IMR-90 (cell line): ENCODE measurements around the gene SLC17A9. TPM values are rescaled to one million over a fixed set of nuclear protein-coding genes. Genes with fewer than 3 reads are reported as not detected.

Experiments
- ATAC-seq: fragments of 200-7000 bp; cut with Tn5 transposase; 2 replicates; pipeline ENCODE4 v1.9.1; 2020; ENCODE audit warnings: low read depth, mild to moderate bottlenecking, moderate library complexity
- BruUV-seq: library from RNA; stranded (reverse); fragments of 400-500 nt; replicated peaks from 2 replicates; lab custom pipeline; 2021; lab: Mats Ljungman, UMichigan
- CTCF ChIA-PET: fragments of 300-600 bp; formaldehyde crosslinking; extraction: SDS; loops from one replicate; lab custom pipeline; 2021; ENCODE audit warnings: antibody characterized with exemption; lab: Yijun Ruan, JAX
- POLR2A ChIA-PET: fragments of 300-600 bp; sonication (Branson Sonifier 250); formaldehyde crosslinking; loops from one replicate; lab custom pipeline; 2022; ENCODE audit warnings: antibody characterized with exemption; ENCODE audit not compliant: unreplicated experiment; lab: Charles Lee
- DNase-seq: peaks from one replicate; pipeline ENCODE4 v3.0.0; 2013
- H2AFZ ChIP-seq: replicated peaks from 2 replicates; pipeline ENCODE3; 2013; ENCODE audit warnings: low read length, mild to moderate bottlenecking; ENCODE audit not compliant: poor library complexity
- H2AK5ac ChIP-seq: 2 replicates; pipeline ENCODE4 v1.6.1; 2013; ENCODE audit warnings: low read depth, low read length, inconsistent platforms
- H2AK9ac ChIP-seq: replicated peaks from 2 replicates; pipeline ENCODE3; 2013; ENCODE audit warnings: mild to moderate bottlenecking, low read depth, low read length, moderate library complexity; ENCODE audit not compliant: poor library complexity
- H2BK120ac ChIP-seq: 2 replicates; pipeline ENCODE4 v1.6.1; 2013; ENCODE audit warnings: low read depth, low read length, inconsistent platforms
- H2BK15ac ChIP-seq: 3 replicates; pipeline ENCODE4 v1.6.1; 2013; ENCODE audit warnings: low read depth, low read length, inconsistent platforms
- H2BK20ac ChIP-seq: 2 replicates; pipeline ENCODE4 v1.6.1; 2013; ENCODE audit warnings: low read depth, mild to moderate bottlenecking, inconsistent platforms, low read length, moderate library complexity
- H2BK5ac ChIP-seq: 2 replicates; pipeline ENCODE4 v1.6.1; 2013; ENCODE audit warnings: mild to moderate bottlenecking, low read depth, low read length, inconsistent platforms; ENCODE audit not compliant: poor library complexity, severe bottlenecking
- H3K14ac ChIP-seq: replicated peaks from 2 replicates; pipeline ENCODE4 v1.6.1; 2013; ENCODE audit warnings: low read depth, low read length, inconsistent platforms
- H3K18ac ChIP-seq: 2 replicates; pipeline ENCODE4 v1.6.1; 2013; ENCODE audit warnings: low read depth, low read length, control low read depth
- H3K23ac ChIP-seq: 2 replicates; pipeline ENCODE4 v1.6.1; 2013; ENCODE audit warnings: low read depth, low read length, inconsistent platforms
- H3K27ac ChIP-seq: 2 replicates; pipeline ENCODE4 v1.5.1; 2013; ENCODE audit warnings: mild to moderate bottlenecking, control low read depth, low read length; ENCODE audit not compliant: insufficient read depth
- H3K27me3 ChIP-seq: 2 replicates; pipeline ENCODE4 v1.6.1; 2013; ENCODE audit warnings: low read length; ENCODE audit not compliant: control insufficient read depth, insufficient read depth
- H3K36me3 ChIP-seq: 2 replicates; pipeline ENCODE4 v1.6.1; 2013; ENCODE audit warnings: low read length, mixed read lengths; ENCODE audit not compliant: control insufficient read depth, insufficient read depth
- H3K4ac ChIP-seq: 2 replicates; pipeline ENCODE4 v1.6.1; 2013; ENCODE audit warnings: low read depth, low read length, inconsistent platforms
- H3K4me1 ChIP-seq: 2 replicates; pipeline ENCODE4 v1.6.1; 2013; ENCODE audit warnings: low read length, mixed read lengths; ENCODE audit not compliant: control insufficient read depth, insufficient read depth
- H3K4me2 ChIP-seq: 2 replicates; pipeline ENCODE4 v1.6.1; 2013; ENCODE audit warnings: low read depth, mild to moderate bottlenecking, control low read depth, low read length, moderate library complexity
- H3K4me3 ChIP-seq: 2 replicates; pipeline ENCODE4 v1.5.1; 2013; ENCODE audit warnings: low read depth, mild to moderate bottlenecking, control low read depth, low read length, moderate library complexity; ENCODE audit not compliant: insufficient read depth
- H3K56ac ChIP-seq: 2 replicates; pipeline ENCODE4 v1.6.1; 2013; ENCODE audit warnings: low read length, inconsistent platforms; ENCODE audit not compliant: insufficient read depth; ENCODE audit errors: extremely low read depth
- H3K79me1 ChIP-seq, 2 experiments: 2 replicates each; pipeline ENCODE4 v1.6.1; 2013; ENCODE audit warnings: low read length in 2 of 2, inconsistent platforms in 1 of 2, low read depth in 1 of 2
- H3K9ac ChIP-seq: 2 replicates; pipeline ENCODE4 v1.6.1; 2013; ENCODE audit warnings: low read depth, low read length, control low read depth
- H3K9me1 ChIP-seq: 2 replicates; pipeline ENCODE4 v1.6.1; 2013; ENCODE audit warnings: low read length, inconsistent platforms; ENCODE audit not compliant: insufficient read depth
- H3K9me3 ChIP-seq: 2 replicates; pipeline ENCODE4 v1.6.1; 2013; ENCODE audit warnings: low read length; ENCODE audit not compliant: control insufficient read depth, insufficient read depth
- H4K20me1 ChIP-seq: 2 replicates; pipeline ENCODE4 v1.6.1; 2013; ENCODE audit warnings: low read length, inconsistent platforms; ENCODE audit not compliant: insufficient read depth
- H4K5ac ChIP-seq: 2 replicates; pipeline ENCODE4 v1.6.1; 2013; ENCODE audit warnings: mild to moderate bottlenecking, low read depth, low read length, control low read depth
- H4K8ac ChIP-seq, 2 experiments: 2 replicates each; pipeline ENCODE4 v1.6.1; 2013; ENCODE audit warnings: low read depth in 2 of 2, low read length in 2 of 2, control low read depth in 1 of 2, inconsistent platforms in 1 of 2
- H4K91ac ChIP-seq: 2 replicates; pipeline ENCODE4 v1.6.1; 2013; ENCODE audit warnings: low read depth, low read length, inconsistent platforms; ENCODE audit not compliant: insufficient read depth
- BHLHE40 ChIP-seq: fragments of 150-350 bp; IDR thresholded peaks from 2 replicates; pipeline ENCODE4 v1.6.1; 2016; ENCODE audit warnings: mild to moderate bottlenecking, low read depth, low read length
- CEBPB ChIP-seq: IDR thresholded peaks from 2 replicates; pipeline ENCODE4 v1.6.1; 2012; ENCODE audit warnings: low read depth, low read length, improper control_type of control experiment
- CHD1 ChIP-seq: IDR thresholded peaks from 2 replicates; pipeline ENCODE4 v1.6.1; 2012; ENCODE audit warnings: low read depth, low read length, improper control_type of control experiment
- FOS ChIP-seq: fragments of 150-350 bp; IDR thresholded peaks from 2 replicates; pipeline ENCODE4 v1.6.1; 2016; ENCODE audit warnings: low read depth, low read length
- MAFK ChIP-seq: IDR thresholded peaks from 2 replicates; pipeline ENCODE4 v1.6.1; 2012; ENCODE audit warnings: low read depth, low read length, improper control_type of control experiment
- MAZ ChIP-seq: IDR thresholded peaks from 2 replicates; pipeline ENCODE4 v1.6.1; 2012; ENCODE audit warnings: low read depth, mild to moderate bottlenecking, low read length, improper control_type of control experiment, moderate library complexity, borderline replicate concordance
- MXI1 ChIP-seq: IDR thresholded peaks from 2 replicates; pipeline ENCODE4 v1.6.1; 2012; ENCODE audit warnings: low read depth, mild to moderate bottlenecking, low read length, moderate library complexity, borderline replicate concordance
- NFE2L2 ChIP-seq: fragments of 150-350 bp; IDR thresholded peaks from 2 replicates; pipeline ENCODE4 v1.6.1; 2016; ENCODE audit warnings: low read depth, mild to moderate bottlenecking, low read length
- POLR2A ChIP-seq: IDR thresholded peaks from 2 replicates; pipeline ENCODE4 v1.6.1; 2012; ENCODE audit warnings: mild to moderate bottlenecking, low read depth, low read length
- RAD21 ChIP-seq: IDR thresholded peaks from 2 replicates; pipeline ENCODE4 v1.6.1; 2012; ENCODE audit warnings: low read length, improper control_type of control experiment
- RCOR1 ChIP-seq: IDR thresholded peaks from 2 replicates; pipeline ENCODE4 v1.6.1; 2012; ENCODE audit warnings: mild to moderate bottlenecking, low read length, improper control_type of control experiment; ENCODE audit not compliant: insufficient replicate concordance
- RFX5 ChIP-seq: IDR thresholded peaks from 2 replicates; pipeline ENCODE4 v1.8.0; 2012; ENCODE audit warnings: low read depth, mild to moderate bottlenecking, low read length, moderate library complexity
- SMC3 ChIP-seq: fragments of 150-350 bp; IDR thresholded peaks from 2 replicates; pipeline ENCODE4 v1.6.1; 2016; ENCODE audit warnings: low read depth, mild to moderate bottlenecking, antibody characterized with exemption, low read length, moderate library complexity
- WGBS, 2 experiments: methylation state at CpG; one replicate each; pipeline versions ENCODE4 v1.1.5 to v1.1.7; 2013; ENCODE audit warnings: missing lambda C conversion rate in 2 of 2; ENCODE audit not compliant: insufficient read length in 1 of 2; ENCODE audit errors: extremely low coverage in 2 of 2; 5-methylcytosine and 5-hydroxymethylcytosine counted together
- dilution Hi-C: fragments of 300-500 bp; cut with HindIII; formaldehyde crosslinking; loops from one replicate; pipeline ENCODE4 v1.14.3; 2018; ENCODE audit warnings: low sequenced_read_pairs; ENCODE audit not compliant: unreplicated experiment
- in situ Hi-C: fragments of 300-500 bp; cut with MboI; formaldehyde crosslinking; loops from 3 replicates; pipeline ENCODE4 v1.14.3; 2019; ENCODE audit warnings: low sequenced_read_pairs, inconsistent platforms, mixed read lengths
- intact Hi-C: fragments of 100-400 bp; cut with micrococcal nuclease; formaldehyde crosslinking; loops from 2 replicates; pipeline ENCODE4 v1.10.0; 2022
- polyA plus RNA-seq, 3 experiments: library from polyadenylated mRNA; depleted of rRNA; stranded (reverse); fragments of >200 nt; gene quantifications; 2 replicates each; pipeline ENCODE4 v1.2.3, GENCODE V29; 2012; ENCODE audit warnings: low replicate concordance in 1 of 3
- total RNA-seq: library from RNA; depleted of rRNA; stranded (reverse); fragments of >200 nt; gene quantifications from 2 replicates; pipeline ENCODE4 v1.2.3, GENCODE V29; 2012
- TF ChIP-seq, protein P1 (sequence below): fragments of 150-350 bp; IDR thresholded peaks from 2 replicates; pipeline ENCODE4 v1.6.1; 2017; ENCODE audit warnings: mild to moderate bottlenecking, antibody characterized with exemption, low read length, low read depth
- TF ChIP-seq, protein P2 (sequence below): fragments of 150-350 bp; IDR thresholded peaks from 2 replicates; pipeline ENCODE4 v1.6.1; 2016; ENCODE audit warnings: low read depth, mild to moderate bottlenecking, low read length, moderate library complexity, borderline replicate concordance
- TF ChIP-seq, protein P3 (sequence below): conservative IDR thresholded peaks from 2 replicates; pipeline ENCODE4 v1.5.1; 2012; ENCODE audit warnings: mild to moderate bottlenecking, low read depth, low read length, improper control_type of control experiment

SLC17A9 gene
- total and polyA plus RNA-seq, 2 of the 4 experiments (the other 2 are of a cell fraction) = 2.2 to 14.4 TPM

DNA sequence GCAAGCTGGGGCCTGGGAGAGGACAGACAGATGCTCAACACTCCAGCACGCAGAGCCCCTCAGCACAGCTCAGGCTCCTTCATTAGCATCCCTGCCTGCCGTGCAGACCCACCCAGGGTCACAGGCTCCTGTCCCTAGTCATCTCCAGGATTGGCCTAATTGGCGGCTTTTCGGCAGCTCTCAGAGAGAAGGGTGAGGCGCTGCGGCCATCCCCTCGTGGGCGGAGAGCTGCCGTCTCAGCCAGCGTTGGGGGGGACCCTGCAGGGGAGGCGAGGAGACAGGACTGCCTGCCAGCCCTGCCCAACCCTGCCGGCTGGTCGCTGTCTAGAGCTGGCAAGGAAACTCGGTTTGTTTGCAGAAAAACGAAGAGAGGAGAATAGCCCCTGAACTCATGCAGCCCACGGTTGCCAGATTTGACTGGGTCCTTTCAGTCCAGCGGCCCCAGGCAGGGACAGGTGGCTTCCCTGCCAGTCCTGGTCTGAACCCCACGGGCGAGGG, 27.4 kb downstream of the SLC17A9 start:
- BruUV-seq = no TSS peak
- Histone ChIP-seq H3K79me1 (no peaks in the 10 kb centered on the region), H3K9me1 (no peaks in the 10 kb centered on the region), H4K5ac (no peak overlapping the region), H2BK15ac (no peak overlapping the region), H3K36me3 (no peaks in the 10 kb centered on the region), H2BK20ac (no peak overlapping the region), H2AK9ac (no peak overlapping the region), H4K91ac (no peak overlapping the region), H3K4me1 (no peaks in the 10 kb centered on the region), H2AFZ (peak overlapping the region; percentile 51), H3K4ac (no peak overlapping the region), H2AK5ac (no peak overlapping the region), H4K8ac (no peak overlapping the region), H3K23ac (no peak overlapping the region), H3K18ac (no peak overlapping the region), H3K4me2 (no peak overlapping the region), H2BK5ac (no peak overlapping the region), H4K20me1 (no peaks in the 10 kb centered on the region), H3K27me3 (peaks cover 80% of the 10 kb centered on the region), H3K9me3 (no peaks in the 10 kb centered on the region), H2BK120ac (no peak overlapping the region), H3K56ac (no peak overlapping the region), H3K9ac (no peak overlapping the region), H3K27ac (no peak overlapping the region), H3K14ac (no peak overlapping the region), H3K4me3 (no peak overlapping the region)
- 6% methylated on average over 9 of the region's 19 CpGs; no CpG with 5 or more reads in 1 of the 2 experiments for WGBS, 2 experiments
- dilution Hi-C loops (no loop called here), intact Hi-C loops (no loop called here), in situ Hi-C loops (no loop called here)
- DNase-seq (no peak), ATAC-seq (no peak)
- ChIA-PET POLR2A (no interaction called here), CTCF (no interaction called here)
- no peak for TF ChIP-seq RAD21
- no peak for TF ChIP-seq MAZ
- TF ChIP-seq, protein P1, sequence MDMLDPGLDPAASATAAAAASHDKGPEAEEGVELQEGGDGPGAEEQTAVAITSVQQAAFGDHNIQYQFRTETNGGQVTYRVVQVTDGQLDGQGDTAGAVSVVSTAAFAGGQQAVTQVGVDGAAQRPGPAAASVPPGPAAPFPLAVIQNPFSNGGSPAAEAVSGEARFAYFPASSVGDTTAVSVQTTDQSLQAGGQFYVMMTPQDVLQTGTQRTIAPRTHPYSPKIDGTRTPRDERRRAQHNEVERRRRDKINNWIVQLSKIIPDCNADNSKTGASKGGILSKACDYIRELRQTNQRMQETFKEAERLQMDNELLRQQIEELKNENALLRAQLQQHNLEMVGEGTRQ = no peak
- TF ChIP-seq FOS = no peak
- no peak for TF ChIP-seq NFE2L2
- no peak for TF ChIP-seq POLR2A
- no peak for TF ChIP-seq BHLHE40
- TF ChIP-seq, protein P2, sequence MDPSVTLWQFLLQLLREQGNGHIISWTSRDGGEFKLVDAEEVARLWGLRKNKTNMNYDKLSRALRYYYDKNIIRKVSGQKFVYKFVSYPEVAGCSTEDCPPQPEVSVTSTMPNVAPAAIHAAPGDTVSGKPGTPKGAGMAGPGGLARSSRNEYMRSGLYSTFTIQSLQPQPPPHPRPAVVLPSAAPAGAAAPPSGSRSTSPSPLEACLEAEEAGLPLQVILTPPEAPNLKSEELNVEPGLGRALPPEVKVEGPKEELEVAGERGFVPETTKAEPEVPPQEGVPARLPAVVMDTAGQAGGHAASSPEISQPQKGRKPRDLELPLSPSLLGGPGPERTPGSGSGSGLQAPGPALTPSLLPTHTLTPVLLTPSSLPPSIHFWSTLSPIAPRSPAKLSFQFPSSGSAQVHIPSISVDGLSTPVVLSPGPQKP = no peak
- no peak for TF ChIP-seq MAFK
- TF ChIP-seq, protein P3, sequence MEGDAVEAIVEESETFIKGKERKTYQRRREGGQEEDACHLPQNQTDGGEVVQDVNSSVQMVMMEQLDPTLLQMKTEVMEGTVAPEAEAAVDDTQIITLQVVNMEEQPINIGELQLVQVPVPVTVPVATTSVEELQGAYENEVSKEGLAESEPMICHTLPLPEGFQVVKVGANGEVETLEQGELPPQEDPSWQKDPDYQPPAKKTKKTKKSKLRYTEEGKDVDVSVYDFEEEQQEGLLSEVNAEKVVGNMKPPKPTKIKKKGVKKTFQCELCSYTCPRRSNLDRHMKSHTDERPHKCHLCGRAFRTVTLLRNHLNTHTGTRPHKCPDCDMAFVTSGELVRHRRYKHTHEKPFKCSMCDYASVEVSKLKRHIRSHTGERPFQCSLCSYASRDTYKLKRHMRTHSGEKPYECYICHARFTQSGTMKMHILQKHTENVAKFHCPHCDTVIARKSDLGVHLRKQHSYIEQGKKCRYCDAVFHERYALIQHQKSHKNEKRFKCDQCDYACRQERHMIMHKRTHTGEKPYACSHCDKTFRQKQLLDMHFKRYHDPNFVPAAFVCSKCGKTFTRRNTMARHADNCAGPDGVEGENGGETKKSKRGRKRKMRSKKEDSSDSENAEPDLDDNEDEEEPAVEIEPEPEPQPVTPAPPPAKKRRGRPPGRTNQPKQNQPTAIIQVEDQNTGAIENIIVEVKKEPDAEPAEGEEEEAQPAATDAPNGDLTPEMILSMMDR = no peak
- TF ChIP-seq SMC3 = no peak
- TF ChIP-seq CHD1 = no peak
- no peak for TF ChIP-seq CEBPB
- no peak for TF ChIP-seq RFX5
- TF ChIP-seq MXI1 = no peak
- TF ChIP-seq RCOR1 = no peak
